CD4-positive, alpha-beta memory T cell (primary cell): ENCODE results near the gene RYR3. TPM values are rescaled to one million over a fixed set of nuclear protein-coding genes. Genes with fewer than 3 reads are reported as not detected.

Experiments
- CTCF ChIA-PET: fragments of 350-600 bp; sonication (Branson Sonifier 250); formaldehyde crosslinking; loops from one replicate; lab custom pipeline; 2021; ENCODE audit warnings: inconsistent platforms; ENCODE audit not compliant: partially characterized antibody; lab: Charles Lee
- POLR2A ChIA-PET: fragments of 350-600 bp; sonication (Branson Sonifier 250); formaldehyde crosslinking; loops from one replicate; lab custom pipeline; 2021; ENCODE audit not compliant: partially characterized antibody; lab: Charles Lee
- DNase-seq, 5 donors: peaks; one replicate each; pipeline versions ENCODE4 v3.0.0 to v3.0.0-alpha.2; 2020 to 2022; ENCODE audit warnings: mixed read lengths in 1 of 5
- H3K27ac ChIP-seq: one replicate; pipeline ENCODE4 v1.7.0; 2013; ENCODE audit warnings: low read depth, low read length
- H3K27me3 ChIP-seq: 2 replicates; pipeline ENCODE4 v1.7.0; 2013; ENCODE audit warnings: mild to moderate bottlenecking, low read length, moderate library complexity; ENCODE audit not compliant: insufficient read depth
- H3K36me3 ChIP-seq: 2 replicates; pipeline ENCODE4 v1.7.0; 2013; ENCODE audit warnings: mild to moderate bottlenecking, low read length, moderate library complexity; ENCODE audit not compliant: insufficient read depth
- H3K4me1 ChIP-seq: 2 replicates; pipeline ENCODE4 v1.7.0; 2013; ENCODE audit warnings: mild to moderate bottlenecking, low read length, moderate library complexity; ENCODE audit not compliant: insufficient read depth
- H3K4me3 ChIP-seq, 2 donors: one replicate each; pipeline ENCODE4 v1.7.0; 2013; ENCODE audit warnings: low read length in 2 of 2, mild to moderate bottlenecking in 1 of 2
- H3K9me3 ChIP-seq, 2 donors: one replicate each; pipeline ENCODE4 v1.7.0; 2013; ENCODE audit warnings: low read length in 2 of 2, control low read depth in 1 of 2; ENCODE audit not compliant: control insufficient read depth in 1 of 2
- H3K27ac Mint-ChIP-seq, 7 donors: one replicate each; pipeline ENCODE4 v1.8.0; 2020 to 2021; ENCODE audit warnings: mixed read lengths in 7 of 7, mild to moderate bottlenecking in 6 of 7, inconsistent platforms in 3 of 7, moderate library complexity in 3 of 7
- H3K27me3 Mint-ChIP-seq, 2 donors: one replicate each; pipeline ENCODE4 v1.8.0; 2020 to 2021; ENCODE audit warnings: mixed read lengths in 2 of 2
- H3K36me3 Mint-ChIP-seq, 2 donors: one replicate each; pipeline ENCODE4 v1.8.0; 2020 to 2021; ENCODE audit warnings: mixed read lengths in 2 of 2, inconsistent platforms in 1 of 2, mild to moderate bottlenecking in 1 of 2
- H3K4me1 Mint-ChIP-seq, 4 donors: one replicate each; pipeline ENCODE4 v1.8.0; 2020 to 2021; ENCODE audit warnings: mixed read lengths in 4 of 4, mild to moderate bottlenecking in 1 of 4
- H3K4me3 Mint-ChIP-seq, 8 donors: one replicate each; pipeline ENCODE4 v1.8.0; 2020 to 2021; ENCODE audit warnings: mixed read lengths in 8 of 8, mild to moderate bottlenecking in 7 of 8, moderate library complexity in 6 of 8, inconsistent platforms in 3 of 8
- H3K9me3 Mint-ChIP-seq, 8 donors: one replicate each; pipeline ENCODE4 v1.8.0; 2020 to 2021; ENCODE audit warnings: mixed read lengths in 8 of 8, mild to moderate bottlenecking in 5 of 8, inconsistent platforms in 3 of 8, moderate library complexity in 1 of 8
- intact Hi-C: fragments of 100-400 bp; cut with micrococcal nuclease; formaldehyde crosslinking; loops from one replicate; pipeline ENCODE4 v1.15.1; 2023
- polyA plus RNA-seq, 2 donors: library from polyadenylated mRNA; unstranded; fragments of 300-500 nt; fragmentation: Illumina TruSeq; gene quantifications; one replicate each; pipeline ENCODE4 v1.2.3, GENCODE V29; 2021
- total RNA-seq, 2 experiments: library from RNA; stranded (reverse); gene quantifications; one replicate each; pipeline ENCODE4 v1.2.3, GENCODE V29; 2021

Gene RYR3
- total and polyA plus RNA-seq, 4 experiments from 2014 or later = 0.11 TPM; not detected in 3

DNA sequence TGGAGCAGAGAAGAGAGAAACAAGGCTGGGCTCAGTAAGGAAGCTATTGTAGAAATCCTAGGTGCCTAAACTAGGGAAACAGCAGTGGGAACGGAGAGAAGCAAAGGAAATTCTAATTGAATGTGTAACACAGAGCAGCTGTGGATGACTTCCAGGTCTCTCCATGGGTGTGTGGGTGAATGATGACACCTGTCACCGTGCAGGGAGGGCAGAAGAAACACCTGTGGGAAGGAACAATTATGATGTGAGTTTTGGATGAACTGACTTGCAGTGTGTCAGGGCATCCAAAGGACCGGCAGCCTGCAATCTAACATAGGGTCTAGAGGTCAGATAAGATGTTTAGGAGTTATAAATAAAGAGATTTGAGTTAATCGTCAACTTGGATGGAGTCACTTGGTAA lies 144.2 kb downstream of the RYR3 start:
- no peaks in the 10 kb centered on the region for H3K36me3 ChIP-seq
- Mint-ChIP-seq H3K36me3 (no peaks in the 10 kb centered on the region), H3K9me3 (no peaks in the 10 kb centered on the region), H3K27me3 (peaks cover 1 to 2% of the 10 kb centered on the region in 2 donors), H3K27ac (no peak overlapping the region), H3K4me1 (no peaks in the 10 kb centered on the region), H3K4me3 (no peak overlapping the region)
- no peak for DNase-seq
- ChIA-PET CTCF (no interaction called here), POLR2A (no interaction called here)
- H3K9me3 ChIP-seq = no peaks in the 10 kb centered on the region
- no peak overlapping the region for H3K27ac ChIP-seq
- no peak overlapping the region for H3K4me3 ChIP-seq
- H3K4me1 ChIP-seq = no peaks in the 10 kb centered on the region
- intact Hi-C loops = loop anchor here (10.0 kb wide), 1 partner anchor 60 kb away; no protein-coding TSS in a partner anchor
- no peaks in the 10 kb centered on the region for H3K27me3 ChIP-seq

GRCh38 chr15:33458421-33458820 lies 147.7 kb downstream of the RYR3 start:
- H3K36me3 ChIP-seq = no peaks in the 10 kb centered on the region
- POLR2A ChIA-PET = no interaction called here
- no peak for DNase-seq
- H3K9me3 ChIP-seq = no peaks in the 10 kb centered on the region
- no peak overlapping the region for H3K27ac Mint-ChIP-seq
- no peak overlapping the region for H3K4me3 Mint-ChIP-seq
- intact Hi-C loops = loop anchor here (10.0 kb wide), 1 partner anchor 64 kb away; no protein-coding TSS in a partner anchor
- CTCF ChIA-PET = no interaction called here
- H3K27me3 Mint-ChIP-seq = peaks cover 0 to 1% of the 10 kb centered on the region in 2 donors
- no peak overlapping the region for H3K27ac ChIP-seq
- no peaks in the 10 kb centered on the region for H3K4me1 Mint-ChIP-seq
- no peak overlapping the region for H3K4me3 ChIP-seq
- H3K36me3 Mint-ChIP-seq = no peaks in the 10 kb centered on the region
- no peaks in the 10 kb centered on the region for H3K27me3 ChIP-seq
- no peaks in the 10 kb centered on the region for H3K9me3 Mint-ChIP-seq
- H3K4me1 ChIP-seq = no peaks in the 10 kb centered on the region

GRCh38 chr15:33460166-33460805 lies 149.5 kb downstream of the RYR3 start:
- no peak for DNase-seq
- Histone ChIP-seq H3K4me3 (no peak overlapping the region), H3K27me3 (no peaks in the 10 kb centered on the region), H3K36me3 (no peaks in the 10 kb centered on the region), H3K27ac (no peak overlapping the region), H3K4me1 (no peaks in the 10 kb centered on the region), H3K9me3 (no peaks in the 10 kb centered on the region)
- Mint-ChIP-seq H3K27ac (no peak overlapping the region), H3K27me3 (peaks cover 0 to 1% of the 10 kb centered on the region in 2 donors), H3K36me3 (no peaks in the 10 kb centered on the region), H3K9me3 (peaks cover 0 to 2% (median 0%) of the 10 kb centered on the region in 8 donors), H3K4me1 (no peaks in the 10 kb centered on the region), H3K4me3 (no peak overlapping the region)
- intact Hi-C loops = no loop called here
- CTCF ChIA-PET = no interaction called here
- POLR2A ChIA-PET = no interaction called here

DNA sequence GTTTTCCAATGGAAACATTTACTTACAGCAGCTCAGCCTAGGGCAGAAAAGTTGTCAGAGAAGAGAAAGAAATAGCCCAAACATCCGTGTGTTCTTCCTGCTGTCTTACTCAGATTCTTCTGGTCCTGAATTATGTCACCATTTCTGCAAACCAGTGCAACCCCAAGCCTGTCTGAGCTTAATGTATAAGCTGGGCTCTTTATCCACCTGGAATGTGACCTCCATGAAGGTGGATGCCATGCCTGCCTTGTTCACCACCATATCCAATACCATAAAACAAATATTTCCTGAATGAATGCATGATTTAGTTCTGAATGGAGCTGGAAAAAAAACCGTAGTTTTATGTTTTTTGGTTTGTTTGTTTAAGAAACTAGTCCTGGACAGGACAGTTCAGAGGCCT lies 150.9 kb downstream of the RYR3 start:
- intact Hi-C loops = no loop called here
- CTCF ChIA-PET = no interaction called here
- no peak overlapping the region for H3K27ac Mint-ChIP-seq
- POLR2A ChIA-PET = no interaction called here
- H3K27ac ChIP-seq = no peak overlapping the region
- H3K36me3 ChIP-seq = no peaks in the 10 kb centered on the region
- H3K27me3 Mint-ChIP-seq = peaks cover 0 to 1% of the 10 kb centered on the region in 2 donors
- H3K27me3 ChIP-seq = no peaks in the 10 kb centered on the region
- no peak overlapping the region for H3K4me3 Mint-ChIP-seq
- no peaks in the 10 kb centered on the region for H3K36me3 Mint-ChIP-seq
- no peak for DNase-seq
- H3K4me3 ChIP-seq = no peak overlapping the region
- H3K4me1 Mint-ChIP-seq = no peaks in the 10 kb centered on the region
- no peaks in the 10 kb centered on the region for H3K4me1 ChIP-seq
- H3K9me3 ChIP-seq = no peaks in the 10 kb centered on the region
- peaks cover 0 to 2% (median 0%) of the 10 kb centered on the region in 8 donors for H3K9me3 Mint-ChIP-seq

DNA sequence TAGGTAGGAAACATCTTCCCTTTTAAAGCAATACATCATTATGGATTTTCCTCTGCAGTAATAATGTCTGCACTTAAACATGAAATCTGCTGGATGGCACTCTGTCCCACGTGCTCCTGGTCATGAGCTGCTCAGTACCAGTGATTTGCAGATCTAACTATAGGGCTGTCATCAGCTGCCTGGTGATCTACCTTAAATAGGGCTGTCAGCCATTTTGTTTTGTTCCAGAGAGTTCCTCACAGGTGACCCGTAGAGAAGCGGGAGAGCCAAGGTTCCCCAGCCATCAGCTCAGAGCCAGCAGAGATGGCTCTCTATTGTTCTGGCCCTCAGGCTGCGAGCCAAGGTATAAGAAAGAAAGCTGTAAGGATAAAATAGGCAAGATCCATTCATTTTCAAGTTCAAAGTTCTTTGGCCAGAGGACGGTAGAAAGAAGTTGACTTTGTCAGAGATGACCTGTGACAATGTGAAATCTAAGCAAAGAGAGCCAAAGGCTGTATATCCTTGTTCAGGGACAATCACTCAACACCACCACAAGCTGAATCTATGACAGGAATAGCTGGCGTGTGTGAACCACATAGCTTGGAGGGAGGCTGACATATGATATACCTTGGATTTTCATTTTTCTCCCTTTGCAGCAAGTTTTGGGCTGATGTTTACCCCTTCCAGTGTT lies 156.5 kb downstream of the RYR3 start:
- no peaks in the 10 kb centered on the region for H3K27me3 ChIP-seq
- Mint-ChIP-seq H3K4me3 (no peak overlapping the region), H3K9me3 (peaks cover 0 to 2% (median 0%) of the 10 kb centered on the region in 8 donors)

DNA sequence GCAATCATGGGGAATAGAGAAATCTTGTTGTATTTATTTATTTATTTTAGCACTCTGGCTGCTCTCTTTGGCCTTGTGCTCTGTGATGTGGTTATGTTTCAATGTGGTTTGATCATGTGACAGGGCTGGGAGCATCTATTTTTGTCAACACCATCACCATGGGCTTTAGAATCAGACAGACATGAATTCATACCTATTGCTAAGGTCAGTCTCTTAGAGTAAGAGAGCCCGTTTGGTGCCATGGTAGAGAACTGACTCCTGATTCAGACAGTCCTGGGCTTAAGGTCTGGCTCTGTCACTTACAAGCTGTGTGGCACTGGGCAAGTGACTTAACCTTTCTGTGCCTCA lies 157.0 kb downstream of the RYR3 start:
- ChIA-PET CTCF (no interaction called here), POLR2A (no interaction called here)
- Histone ChIP-seq H3K9me3 (no peaks in the 10 kb centered on the region), H3K36me3 (no peaks in the 10 kb centered on the region), H3K27me3 (no peaks in the 10 kb centered on the region), H3K4me1 (no peaks in the 10 kb centered on the region), H3K27ac (no peak overlapping the region), H3K4me3 (no peak overlapping the region)
- no peak for DNase-seq
- Mint-ChIP-seq H3K27me3 (peaks cover 0 to 1% of the 10 kb centered on the region in 2 donors), H3K4me1 (no peaks in the 10 kb centered on the region), H3K27ac (no peak overlapping the region), H3K9me3 (peaks cover 0 to 2% (median 0%) of the 10 kb centered on the region in 8 donors), H3K4me3 (no peak overlapping the region), H3K36me3 (no peaks in the 10 kb centered on the region)
- intact Hi-C loops = no loop called here

More for the DNA sequence above, 156.5 kb downstream of the RYR3 start:
- no peaks in the 10 kb centered on the region for H3K36me3 Mint-ChIP-seq
- no peak overlapping the region for H3K27ac Mint-ChIP-seq
- intact Hi-C loops = no loop called here
- DNase-seq = no peak
- Histone ChIP-seq H3K36me3 (no peaks in the 10 kb centered on the region), H3K27ac (no peak overlapping the region), H3K4me1 (no peaks in the 10 kb centered on the region), H3K9me3 (no peaks in the 10 kb centered on the region), H3K4me3 (no peak overlapping the region)
- H3K27me3 Mint-ChIP-seq = peaks cover 0 to 1% of the 10 kb centered on the region in 2 donors
- ChIA-PET CTCF (no interaction called here), POLR2A (no interaction called here)
- no peaks in the 10 kb centered on the region for H3K4me1 Mint-ChIP-seq

DNA sequence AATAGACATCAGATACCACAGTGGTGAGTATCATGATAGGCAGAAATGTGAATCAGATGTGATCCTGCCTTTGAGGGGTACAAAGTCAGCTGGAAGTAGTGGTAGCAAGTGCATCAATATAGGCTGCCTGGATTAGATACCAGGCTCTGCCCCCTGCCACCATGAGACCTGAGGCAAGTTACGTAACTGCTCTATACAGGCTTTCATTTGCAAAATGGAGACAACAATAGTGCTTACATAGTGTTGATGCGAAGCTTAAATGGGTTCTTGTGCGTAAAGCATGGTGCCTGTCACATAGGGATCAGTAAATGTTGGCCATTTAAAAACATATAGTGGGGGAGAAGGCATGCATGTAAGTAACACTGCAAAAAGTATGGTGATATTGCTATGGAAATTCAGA lies 158.0 kb downstream of the RYR3 start:
- intact Hi-C loops = no loop called here
- no peak overlapping the region for H3K27ac ChIP-seq
- no peaks in the 10 kb centered on the region for H3K36me3 ChIP-seq
- Mint-ChIP-seq H3K27me3 (peaks cover 0 to 1% of the 10 kb centered on the region in 2 donors), H3K4me1 (no peaks in the 10 kb centered on the region), H3K9me3 (peaks cover 0 to 2% (median 0%) of the 10 kb centered on the region in 8 donors), H3K4me3 (no peak overlapping the region), H3K36me3 (no peaks in the 10 kb centered on the region), H3K27ac (no peak overlapping the region)
- no peaks in the 10 kb centered on the region for H3K27me3 ChIP-seq
- ChIA-PET POLR2A (no interaction called here), CTCF (no interaction called here)
- no peaks in the 10 kb centered on the region for H3K4me1 ChIP-seq
- DNase-seq = no peak
- H3K4me3 ChIP-seq = no peak overlapping the region
- no peaks in the 10 kb centered on the region for H3K9me3 ChIP-seq
